Measurements from ENCODE around the gene SCN2B.

Gene SCN2B

GRCh38 chr11:118175993-118176777 is at the start of gene SCN2B:
TSS of gene SCN2B (minus strand) at chr11:118176639. CDS start at chr11:118176431, 208 bp downstream.
- DNase-seq, result no peak

GRCh38 chr11:118224511-118225188 is 48.2 kb upstream of the SCN2B start, which contains the start of gene JAML:
TSS of gene JAML (minus strand) at chr11:118225011. CDS start at chr11:118214866, 10,145 bp downstream.
- DNase-seq, result no peak

GRCh38 chr11:118223992-118224391 is 47.6 kb upstream of the SCN2B start:
- DNase-seq, result no peak

- DNase-seq, result no peak
These were observed 47.1 kb upstream of the SCN2B start for GRCh38 chr11:118223570-118223969.

GRCh38 chr11:118222437-118222836 is 46.0 kb upstream of the SCN2B start:
- DNase-seq, result no peak

GRCh38 chr11:118221419-118221818 is 45.0 kb upstream of the SCN2B start:
- DNase-seq, result no peak

GRCh38 chr11:118219732-118220131 is 43.3 kb upstream of the SCN2B start:
- DNase-seq, result no peak

GRCh38 chr11:118219244-118219643 is 42.8 kb upstream of the SCN2B start:
- DNase-seq, result no peak

- DNase-seq, result no peak
These were observed 41.1 kb upstream of the SCN2B start for GRCh38 chr11:118217575-118217974.

- no peak for DNase-seq
These were observed 40.4 kb upstream of the SCN2B start for GRCh38 chr11:118216621-118217481.

GRCh38 chr11:118215765-118216164 is 39.3 kb upstream of the SCN2B start:
- DNase-seq, result no peak

GRCh38 chr11:118215262-118215661 is 38.8 kb upstream of the SCN2B start:
- DNase-seq, result no peak

- no peak for DNase-seq
These were observed 37.9 kb upstream of the SCN2B start for GRCh38 chr11:118214210-118214914.

GRCh38 chr11:118213781-118214180 is 37.3 kb upstream of the SCN2B start:
- no peak for DNase-seq

- no peak for DNase-seq
These were observed 36.8 kb upstream of the SCN2B start for GRCh38 chr11:118213201-118213600.

- DNase-seq, result no peak
These were observed 36.3 kb upstream of the SCN2B start for GRCh38 chr11:118212781-118213191.

- no peak for DNase-seq
These were observed 35.8 kb upstream of the SCN2B start for GRCh38 chr11:118212131-118212725.

GRCh38 chr11:118211006-118211405 is 34.6 kb upstream of the SCN2B start:
- DNase-seq, result no peak

- no peak for DNase-seq
These were observed 33.9 kb upstream of the SCN2B start for GRCh38 chr11:118210323-118210722.

GRCh38 chr11:118209033-118209432 is 32.6 kb upstream of the SCN2B start:
- DNase-seq, result no peak

- no peak for DNase-seq
These were observed 30.6 kb upstream of the SCN2B start for GRCh38 chr11:118207079-118207478.

- DNase-seq, result no peak
These were observed 30.1 kb upstream of the SCN2B start for GRCh38 chr11:118206391-118207031.
